MM.1S (cell line): ENCODE data around the gene FAM120A.

Source experiments
- DNase-seq: peaks from one replicate; pipeline ENCODE4 v3.0.0-alpha.2; 2015
- H2AFZ ChIP-seq: fragments of 300-600 bp; sonication (generic); 2 replicates; pipeline ENCODE4 v1.6.0; 2016; ENCODE audit warnings: antibody characterized with exemption, low read length
- H3F3A ChIP-seq: fragments of 300-600 bp; sonication (generic); 2 replicates; pipeline ENCODE4 v1.6.1; 2016; ENCODE audit warnings: mild to moderate bottlenecking, antibody characterized with exemption, low read length, moderate library complexity, mixed read lengths; ENCODE audit not compliant: insufficient read depth
- H3K27ac ChIP-seq: fragments of 300-600 bp; sonication (generic); 2 replicates; pipeline ENCODE4 v1.5.1; 2016; ENCODE audit warnings: mild to moderate bottlenecking, low read length
- H3K27me3 ChIP-seq: fragments of 300-600 bp; sonication (generic); replicated peaks from 2 replicates; pipeline ENCODE4 v1.6.0; 2016; ENCODE audit warnings: low read length; ENCODE audit not compliant: insufficient read depth
- H3K36me3 ChIP-seq: fragments of 300-600 bp; sonication (generic); replicated peaks from 2 replicates; pipeline ENCODE4 v1.6.1; 2016; ENCODE audit warnings: mild to moderate bottlenecking, low read length, mixed read lengths; ENCODE audit not compliant: insufficient read depth
- H3K4me1 ChIP-seq: fragments of 300-600 bp; sonication (generic); 2 replicates; pipeline ENCODE4 v1.6.1; 2016; ENCODE audit warnings: low read length, mixed read lengths
- H3K4me2 ChIP-seq: fragments of 300-600 bp; sonication (generic); 2 replicates; pipeline ENCODE4 v1.6.0; 2016; ENCODE audit warnings: low read depth, low read length
- H3K4me3 ChIP-seq: fragments of 300-600 bp; sonication (generic); 2 replicates; pipeline ENCODE4 v1.5.1; 2016; ENCODE audit warnings: low read length, mixed read lengths
- H3K79me2 ChIP-seq: fragments of 300-600 bp; sonication (generic); 2 replicates; pipeline ENCODE4 v1.6.1; 2016; ENCODE audit warnings: mixed run types, low read length, mixed read lengths
- H3K9ac ChIP-seq: fragments of 300-600 bp; sonication (generic); 2 replicates; pipeline ENCODE4 v1.6.1; 2016; ENCODE audit warnings: low read length, mixed read lengths
- H3K9me2 ChIP-seq: fragments of 300-600 bp; sonication (generic); replicated peaks from 2 replicates; pipeline ENCODE4 v1.6.1; 2016; ENCODE audit warnings: mild to moderate bottlenecking, low read length, mixed read lengths; ENCODE audit not compliant: insufficient read depth
- H3K9me3 ChIP-seq: fragments of 300-600 bp; sonication (generic); replicated peaks from 2 replicates; pipeline ENCODE4 v1.6.1; 2016; ENCODE audit warnings: mild to moderate bottlenecking, low read length, mixed read lengths; ENCODE audit not compliant: insufficient read depth
- H4K20me1 ChIP-seq: fragments of 300-600 bp; sonication (generic); 2 replicates; pipeline ENCODE4 v1.6.1; 2016; ENCODE audit warnings: mild to moderate bottlenecking, low read length, moderate library complexity, mixed read lengths; ENCODE audit not compliant: insufficient read depth
- EZH2 ChIP-seq: fragments of 300-600 bp; sonication (generic); optimal IDR thresholded peaks from 2 replicates; pipeline ENCODE3; 2017; ENCODE audit warnings: low read depth, mild to moderate bottlenecking, antibody characterized with exemption, low read length, mixed read lengths
- EZH2phosphoT487 ChIP-seq: fragments of 300-600 bp; sonication (generic); IDR thresholded peaks from 2 replicates; pipeline ENCODE4 v1.6.1; 2018; ENCODE audit warnings: antibody characterized with exemption, low read length
- TF ChIP-seq, protein P1 (sequence below): fragments of 300-600 bp; sonication (generic); IDR thresholded peaks from 2 replicates; pipeline ENCODE4 v1.5.1; 2016; ENCODE audit warnings: antibody characterized with exemption, low read length, mixed read lengths

Gene FAM120A

DNA sequence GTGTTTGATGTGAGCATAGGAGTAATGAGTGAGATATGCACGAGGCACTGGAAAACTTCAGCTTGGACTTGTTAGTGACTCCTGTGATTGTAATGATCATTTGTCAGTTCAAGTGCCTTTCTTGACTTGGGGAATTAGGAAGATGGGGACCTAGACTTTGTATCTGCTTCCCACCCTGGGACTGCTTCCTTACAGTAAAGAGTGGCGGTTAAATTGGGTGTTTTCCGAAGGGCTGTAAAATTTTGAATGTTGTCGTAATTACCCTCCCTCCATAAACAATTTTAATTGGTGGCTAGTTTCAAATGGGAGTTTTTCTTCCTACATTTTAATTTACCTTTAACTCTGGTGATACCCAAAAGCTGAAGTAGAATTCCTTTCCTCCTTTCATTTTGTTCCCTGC is 25.4 kb downstream of the FAM120A start:
- peaks cover 96% of the 10 kb centered on the region for H3K79me2 ChIP-seq
- no peak for DNase-seq
- no peak overlapping the region for H3K4me3 ChIP-seq
- no peaks in the 10 kb centered on the region for H3K9me2 ChIP-seq
- H3K4me2 ChIP-seq: no peak overlapping the region
- H3K9me3 ChIP-seq: no peaks in the 10 kb centered on the region
- no peak overlapping the region for H3K9ac ChIP-seq
- no peaks in the 10 kb centered on the region for H3K4me1 ChIP-seq
- H3K36me3 ChIP-seq: 0 out of 2 replicates have a peak, but pooled peaks cover 22% of the 10 kb centered on the region
- no peaks in the 10 kb centered on the region for H3K27me3 ChIP-seq
- H4K20me1 ChIP-seq: peaks cover 6% of the 10 kb centered on the region; the same call in 1 of the 2 replicates
- no peak overlapping the region for H2AFZ ChIP-seq
- no peak overlapping the region for H3K27ac ChIP-seq
- H3F3A ChIP-seq: no peaks in the 10 kb centered on the region
- no peak for TF ChIP-seq EZH2phosphoT487
- TF ChIP-seq, protein P1, sequence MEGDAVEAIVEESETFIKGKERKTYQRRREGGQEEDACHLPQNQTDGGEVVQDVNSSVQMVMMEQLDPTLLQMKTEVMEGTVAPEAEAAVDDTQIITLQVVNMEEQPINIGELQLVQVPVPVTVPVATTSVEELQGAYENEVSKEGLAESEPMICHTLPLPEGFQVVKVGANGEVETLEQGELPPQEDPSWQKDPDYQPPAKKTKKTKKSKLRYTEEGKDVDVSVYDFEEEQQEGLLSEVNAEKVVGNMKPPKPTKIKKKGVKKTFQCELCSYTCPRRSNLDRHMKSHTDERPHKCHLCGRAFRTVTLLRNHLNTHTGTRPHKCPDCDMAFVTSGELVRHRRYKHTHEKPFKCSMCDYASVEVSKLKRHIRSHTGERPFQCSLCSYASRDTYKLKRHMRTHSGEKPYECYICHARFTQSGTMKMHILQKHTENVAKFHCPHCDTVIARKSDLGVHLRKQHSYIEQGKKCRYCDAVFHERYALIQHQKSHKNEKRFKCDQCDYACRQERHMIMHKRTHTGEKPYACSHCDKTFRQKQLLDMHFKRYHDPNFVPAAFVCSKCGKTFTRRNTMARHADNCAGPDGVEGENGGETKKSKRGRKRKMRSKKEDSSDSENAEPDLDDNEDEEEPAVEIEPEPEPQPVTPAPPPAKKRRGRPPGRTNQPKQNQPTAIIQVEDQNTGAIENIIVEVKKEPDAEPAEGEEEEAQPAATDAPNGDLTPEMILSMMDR: no peak
- no peak for TF ChIP-seq EZH2

DNA sequence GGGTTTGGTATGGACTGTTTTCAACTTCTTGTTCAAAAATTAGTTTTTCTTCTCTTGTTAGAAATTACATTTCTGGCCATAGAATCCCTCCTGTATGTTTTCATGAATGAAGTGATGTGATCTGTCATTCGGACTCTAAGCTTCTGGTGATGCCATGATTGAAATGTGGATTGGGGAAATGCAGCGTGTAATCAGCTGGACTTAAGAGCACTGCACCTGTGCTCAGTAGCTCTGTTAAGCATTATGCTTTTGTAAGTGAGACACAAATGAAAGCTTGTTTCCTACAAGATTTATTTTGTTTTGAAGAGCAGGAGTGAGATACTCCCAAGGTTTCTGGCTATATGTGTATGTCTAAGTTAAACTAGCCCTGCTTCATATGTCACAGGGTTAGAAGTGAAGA is 25.9 kb downstream of the FAM120A start:
- Histone ChIP-seq H3K9me2 (no peaks in the 10 kb centered on the region), H3K4me3 (no peak overlapping the region), H3K4me2 (no peak overlapping the region), H3K9me3 (no peaks in the 10 kb centered on the region), H3K27me3 (no peaks in the 10 kb centered on the region), H2AFZ (no peak overlapping the region), H3K4me1 (no peaks in the 10 kb centered on the region), H3F3A (no peaks in the 10 kb centered on the region), H4K20me1 (peaks cover 6% of the 10 kb centered on the region; the same call in 1 of the 2 replicates), H3K9ac (no peak overlapping the region), H3K36me3 (0 out of 2 replicates have a peak, but pooled peaks cover 19% of the 10 kb centered on the region), H3K79me2 (peaks cover 96% of the 10 kb centered on the region), H3K27ac (no peak overlapping the region)
- DNase-seq: no peak
- TF ChIP-seq EZH2phosphoT487 (no peak), EZH2 (no peak)
- TF ChIP-seq, protein P1: no peak

DNA sequence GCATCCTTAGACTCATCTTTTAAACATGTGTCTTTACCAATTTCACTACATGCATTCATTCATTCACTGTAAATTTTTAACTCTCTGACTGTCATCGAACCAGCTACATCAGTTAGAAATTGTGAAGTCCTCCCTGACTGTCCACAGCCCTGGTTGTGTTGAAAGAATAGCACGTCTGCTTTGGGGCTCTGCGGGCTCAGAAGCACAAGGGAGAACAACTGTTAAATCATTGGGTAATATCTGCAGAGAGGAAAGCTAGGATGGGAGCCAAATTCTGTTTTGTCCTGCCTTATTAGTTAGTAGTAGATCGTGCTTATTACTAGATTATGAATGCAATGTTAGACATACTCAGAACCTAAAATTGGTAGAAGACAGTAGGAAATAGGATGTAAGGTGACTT is 28.2 kb downstream of the FAM120A start:
- no peaks in the 10 kb centered on the region for H3K9me3 ChIP-seq
- no peak overlapping the region for H3K9ac ChIP-seq
- H3K36me3 ChIP-seq: 0 out of 2 replicates have a peak, but pooled peaks cover 20% of the 10 kb centered on the region
- no peaks in the 10 kb centered on the region for H3K4me1 ChIP-seq
- H3K27me3 ChIP-seq: no peaks in the 10 kb centered on the region
- no peak for DNase-seq
- no peak overlapping the region for H2AFZ ChIP-seq
- H3F3A ChIP-seq: no peaks in the 10 kb centered on the region
- no peaks in the 10 kb centered on the region; the same call in 1 of the 2 replicates for H4K20me1 ChIP-seq
- no peak overlapping the region for H3K27ac ChIP-seq
- H3K4me2 ChIP-seq: no peak overlapping the region
- no peak overlapping the region for H3K4me3 ChIP-seq
- H3K9me2 ChIP-seq: no peaks in the 10 kb centered on the region
- peaks cover 93% of the 10 kb centered on the region for H3K79me2 ChIP-seq
- no peak for TF ChIP-seq EZH2
- TF ChIP-seq, protein P1: no peak
- no peak for TF ChIP-seq EZH2phosphoT487
